Limb (tissue), 2 donors: ENCODE data around the gene FAT1.

Source experiments
- DNase-seq, 2 donors: peaks; one replicate each; pipeline ENCODE4 v3.0.0-alpha.2; 2016; ENCODE audit errors: extremely low spot score in 2 of 2

Gene FAT1

GRCh38 chr4:186724058-186724863, 605 bp upstream of the FAT1 start:
- DNase-seq, result peak in 1 of 2 donors; percentile 78

GRCh38 chr4:186722796-186723291, 812 bp downstream of the FAT1 start:
- DNase-seq, result no peak

GRCh38 chr4:186719925-186720694, 3.5 kb downstream of the FAT1 start:
- DNase-seq, result no peak

GRCh38 chr4:186717556-186717955, 6.1 kb downstream of the FAT1 start:
- no peak for DNase-seq

- no peak for DNase-seq
Measured at GRCh38 chr4:186715077-186715476, 8.6 kb downstream of the FAT1 start.

- no peak for DNase-seq
Measured at GRCh38 chr4:186714006-186714675, 9.5 kb downstream of the FAT1 start.

- DNase-seq, result no peak
Measured at GRCh38 chr4:186712690-186713089, 11.0 kb downstream of the FAT1 start.

- DNase-seq, result no peak
Measured at GRCh38 chr4:186710521-186711119, 13.0 kb downstream of the FAT1 start.

GRCh38 chr4:186709517-186709916, 14.1 kb downstream of the FAT1 start:
- DNase-seq, result no peak

GRCh38 chr4:186708554-186708953, 15.1 kb downstream of the FAT1 start:
- no peak for DNase-seq

- no peak for DNase-seq
Measured at GRCh38 chr4:186707996-186708395, 15.7 kb downstream of the FAT1 start.

- no peak for DNase-seq
Measured at GRCh38 chr4:186707574-186707973, 16.1 kb downstream of the FAT1 start.

- DNase-seq, result no peak
Measured at GRCh38 chr4:186704057-186704456, 19.6 kb downstream of the FAT1 start.

- DNase-seq, result no peak
Measured at GRCh38 chr4:186703510-186703909, 20.1 kb downstream of the FAT1 start.

- no peak for DNase-seq
Measured at GRCh38 chr4:186702940-186703339, 20.7 kb downstream of the FAT1 start.

GRCh38 chr4:186702297-186702696, 21.4 kb downstream of the FAT1 start:
- DNase-seq, result no peak

GRCh38 chr4:186701788-186702187, 21.9 kb downstream of the FAT1 start:
- no peak for DNase-seq

- DNase-seq, result peak; percentile 62 to 77
Measured at GRCh38 chr4:186701273-186701672, 22.4 kb downstream of the FAT1 start.

GRCh38 chr4:186700746-186701145, 22.9 kb downstream of the FAT1 start:
- no peak for DNase-seq

- DNase-seq, result no peak
Measured at GRCh38 chr4:186699881-186700397, 23.7 kb downstream of the FAT1 start.

GRCh38 chr4:186699298-186699697, 24.4 kb downstream of the FAT1 start:
- peak in 1 of 2 donors; percentile 43 for DNase-seq
